ENCODE results near the gene USP25. TPM values are rescaled to one million over a fixed set of nuclear protein-coding genes. Genes with fewer than 3 reads are reported as not detected.

Gene USP25
- total and polyA plus RNA-seq, 8 donors = 37.2 to 51.9 (median 44.9) TPM

GRCh38 chr21:15893902-15894301 lies 164.1 kb downstream of the USP25 start:
- DNase-seq (no peak), ATAC-seq (no peak)
- Histone ChIP-seq H3K36me3 (no peaks in the 10 kb centered on the region), H3K4me1 (peaks cover 0 to 3% of the 10 kb centered on the region in 2 donors), H3K27ac (no peak overlapping the region), H3K9me3 (no peaks in the 10 kb centered on the region), H3K27me3 (no peaks in the 10 kb centered on the region), H3K4me3 (no peak overlapping the region)
- intact Hi-C loops (cut with DNase I) = no loop called here
- no peak for TF ChIP-seq CTCF (IDR thresholded peaks at IDR 0.05)

GRCh38 chr21:15894596-15894995 lies 164.8 kb downstream of the USP25 start:
- Histone ChIP-seq H3K27me3 (no peaks in the 10 kb centered on the region), H3K9me3 (peaks cover 0 to 4% of the 10 kb centered on the region in 2 donors), H3K36me3 (no peaks in the 10 kb centered on the region), H3K27ac (no peak overlapping the region), H3K4me1 (peaks cover 0 to 3% of the 10 kb centered on the region in 2 donors), H3K4me3 (no peak overlapping the region)
- peak in 1 of 2 donors; percentile 24 for TF ChIP-seq CTCF (IDR thresholded peaks at IDR 0.05)
- ATAC-seq (peak; percentile 61), DNase-seq (peak in 1 of 4 donors; percentile 13)
- intact Hi-C loops (cut with DNase I) = no loop called here

- no peak for DNase-seq
- Histone ChIP-seq H3K36me3 (no peaks in the 10 kb centered on the region), H3K9me3 (peaks cover 0 to 12% of the 10 kb centered on the region in 2 donors), H3K27ac (no peak overlapping the region), H3K4me1 (peaks cover 0 to 3% of the 10 kb centered on the region in 2 donors), H3K27me3 (no peaks in the 10 kb centered on the region), H3K4me3 (no peak overlapping the region)
- ATAC-seq = no peak
- TF ChIP-seq CTCF (IDR thresholded peaks at IDR 0.05) = no peak
- intact Hi-C loops (cut with DNase I) = no loop called here
These were observed 165.6 kb downstream of the USP25 start for GRCh38 chr21:15895142-15896106.

GRCh38 chr21:15896501-15896900 lies 166.7 kb downstream of the USP25 start:
- intact Hi-C loops (cut with DNase I) = no loop called here
- DNase-seq = no peak

More at GRCh38 chr21:15896501-15896900, 166.7 kb downstream of the USP25 start:
- Histone ChIP-seq H3K27me3 (no peaks in the 10 kb centered on the region), H3K36me3 (no peaks in the 10 kb centered on the region), H3K27ac (no peak overlapping the region), H3K4me1 (peaks cover 0 to 3% of the 10 kb centered on the region in 2 donors), H3K9me3 (peaks cover 0 to 22% of the 10 kb centered on the region in 2 donors), H3K4me3 (no peak overlapping the region)
- no peak for TF ChIP-seq CTCF (IDR thresholded peaks at IDR 0.05)
- no peak for ATAC-seq

All from left lung (tissue), 10 donors.